ENCODE data around the gene LZTS3. TPM values are rescaled to one million over a fixed set of nuclear protein-coding genes. Genes with fewer than 3 reads are reported as not detected.
"Not testable (repeated sequence)": the region's sequence is repeated elsewhere in the genome, so short reads cannot be mapped to it uniquely, and the experiment has no call there.

LZTS3 gene
- total RNA-seq, 1 donor from 2014 or later: 0.45 TPM

DNA sequence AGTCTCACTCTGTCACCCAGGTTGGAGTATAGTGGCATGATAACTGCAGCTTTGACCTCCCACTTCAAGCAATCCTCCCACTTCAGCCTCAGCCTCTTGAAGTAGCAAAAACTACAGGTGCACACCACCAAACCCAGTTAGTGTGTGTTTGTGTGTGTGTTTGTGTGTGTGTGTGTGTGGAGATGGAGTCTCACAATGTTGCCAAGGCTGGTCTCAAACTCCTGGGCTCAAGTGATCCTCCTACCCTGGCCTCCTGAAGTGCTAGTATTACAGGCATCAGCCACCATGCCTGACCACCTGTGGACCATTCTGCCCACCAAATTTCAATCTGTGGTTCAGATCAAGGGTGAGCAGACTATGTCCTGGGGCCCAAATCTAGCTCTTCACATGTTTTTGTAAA lies 22.4 kb downstream of the LZTS3 start:
- intact Hi-C loops (cut with micrococcal nuclease): loop anchor here (10.0 kb wide), 1 partner anchor 276 kb away; the partner anchor contains the start of gene PTPRA

- intact Hi-C loops (cut with micrococcal nuclease): no loop called here
These were observed 26.5 kb downstream of the LZTS3 start for GRCh38 chr20:3146732-3147341.

GRCh38 chr20:3141757-3142156 lies 31.6 kb downstream of the LZTS3 start:
- intact Hi-C loops (cut with micrococcal nuclease): no loop called here

DNA sequence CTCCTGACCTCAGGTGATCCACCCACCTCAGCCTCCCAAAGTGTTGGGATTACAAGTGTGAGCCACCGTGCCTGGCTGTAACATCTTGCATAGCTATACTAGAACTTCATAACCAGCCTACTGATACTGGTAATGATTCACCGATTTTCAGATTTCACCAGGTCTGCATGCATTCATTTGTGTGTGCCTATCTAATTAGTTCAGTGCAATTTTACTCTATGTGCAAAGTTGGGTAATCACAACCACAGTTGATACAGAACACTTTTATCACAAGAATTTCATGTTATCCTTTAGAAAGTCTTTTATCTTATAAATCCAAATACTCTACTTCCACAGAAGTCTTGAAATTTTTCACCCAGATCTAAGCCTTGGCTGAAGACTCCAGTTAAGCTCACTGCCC lies 35.9 kb downstream of the LZTS3 start:
- intact Hi-C loops (cut with micrococcal nuclease): no loop called here

DNA sequence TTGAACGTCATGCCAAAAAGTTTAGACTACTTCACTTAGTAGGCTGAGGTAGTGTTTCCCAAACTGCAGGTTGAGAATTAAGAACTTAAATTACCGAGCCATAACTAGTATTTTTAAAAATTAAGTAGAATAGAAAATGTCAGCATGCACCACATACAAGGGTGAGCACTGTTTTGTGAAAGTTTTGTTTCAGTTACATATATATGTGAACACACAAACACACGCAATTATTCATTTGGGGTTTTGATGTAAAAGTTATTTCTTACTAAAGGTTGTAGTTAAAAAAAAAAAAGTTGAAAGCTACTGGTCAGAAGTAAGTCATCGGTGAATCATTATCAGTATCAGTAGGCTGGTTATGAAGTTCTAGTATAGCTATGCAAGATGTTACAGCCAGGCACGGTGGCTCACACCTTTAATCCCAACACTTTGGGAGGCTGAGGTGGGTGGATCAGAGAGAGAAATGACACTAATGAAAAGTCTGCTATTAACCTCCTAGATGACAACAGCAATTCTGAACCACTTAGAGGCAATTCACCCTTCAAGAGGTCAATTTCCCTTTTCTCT lies 37.8 kb downstream of the LZTS3 start:
- intact Hi-C loops (cut with micrococcal nuclease): no loop called here

DNA sequence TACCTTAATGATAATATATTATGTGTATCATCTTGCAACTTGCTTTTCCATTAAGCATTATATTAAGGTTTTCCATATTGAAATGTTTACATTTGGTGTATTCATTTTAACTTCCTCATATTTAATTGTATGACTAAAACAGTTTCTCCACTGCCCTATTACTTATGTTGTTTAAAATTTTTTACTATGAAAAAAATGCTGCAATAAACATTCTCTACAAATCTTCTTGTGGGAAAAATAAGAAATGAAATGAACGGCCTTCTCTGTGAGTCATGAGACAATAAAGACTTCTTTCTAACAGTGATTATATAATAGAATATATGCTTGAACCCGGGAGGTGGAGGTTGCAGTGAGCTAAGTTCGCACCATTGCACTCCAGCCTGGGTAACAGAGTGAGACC lies 39.2 kb downstream of the LZTS3 start:
- intact Hi-C loops (cut with micrococcal nuclease): no loop called here

GRCh38 chr20:3133155-3133554 lies 40.2 kb downstream of the LZTS3 start:
- intact Hi-C loops (cut with micrococcal nuclease): no loop called here

GRCh38 chr20:3130051-3130600 lies 43.2 kb downstream of the LZTS3 start:
- intact Hi-C loops (cut with micrococcal nuclease): no loop called here

- intact Hi-C loops (cut with micrococcal nuclease): no loop called here
These were observed 44.3 kb downstream of the LZTS3 start for GRCh38 chr20:3129094-3129493.

GRCh38 chr20:3128275-3128984 lies 44.9 kb downstream of the LZTS3 start:
- intact Hi-C loops (cut with micrococcal nuclease): no loop called here

- intact Hi-C loops (cut with micrococcal nuclease): no loop called here
These were observed 46.9 kb downstream of the LZTS3 start for GRCh38 chr20:3126527-3126859.

GRCh38 chr20:3125776-3126526 lies 47.4 kb downstream of the LZTS3 start:
- intact Hi-C loops (cut with micrococcal nuclease): not testable (repeated sequence)

- intact Hi-C loops (cut with micrococcal nuclease): not testable (repeated sequence)
These were observed 48.4 kb downstream of the LZTS3 start for GRCh38 chr20:3124773-3125560.

GRCh38 chr20:3124163-3124562 lies 49.2 kb downstream of the LZTS3 start:
- intact Hi-C loops (cut with micrococcal nuclease): not testable (repeated sequence)

DNA sequence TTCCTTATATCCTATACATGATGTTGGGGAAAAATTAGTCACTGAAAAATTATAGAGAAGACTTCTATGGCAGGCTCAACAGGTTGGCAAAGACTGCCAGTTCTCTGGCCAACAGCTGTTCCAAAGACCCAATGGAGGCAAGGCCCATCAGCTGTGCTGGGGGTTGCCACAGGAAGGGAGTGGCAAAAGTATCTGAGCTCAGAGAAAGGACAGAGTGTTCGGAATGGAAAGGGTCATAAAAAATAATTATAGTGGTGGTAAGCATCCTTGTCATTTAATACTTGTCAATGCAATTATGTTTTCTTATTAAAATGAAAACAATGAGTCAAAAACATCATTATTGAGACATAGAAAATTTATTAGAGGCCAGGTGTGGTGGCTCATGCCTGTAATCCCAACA lies 49.8 kb downstream of the LZTS3 start:
- intact Hi-C loops (cut with micrococcal nuclease): no loop called here

DNA sequence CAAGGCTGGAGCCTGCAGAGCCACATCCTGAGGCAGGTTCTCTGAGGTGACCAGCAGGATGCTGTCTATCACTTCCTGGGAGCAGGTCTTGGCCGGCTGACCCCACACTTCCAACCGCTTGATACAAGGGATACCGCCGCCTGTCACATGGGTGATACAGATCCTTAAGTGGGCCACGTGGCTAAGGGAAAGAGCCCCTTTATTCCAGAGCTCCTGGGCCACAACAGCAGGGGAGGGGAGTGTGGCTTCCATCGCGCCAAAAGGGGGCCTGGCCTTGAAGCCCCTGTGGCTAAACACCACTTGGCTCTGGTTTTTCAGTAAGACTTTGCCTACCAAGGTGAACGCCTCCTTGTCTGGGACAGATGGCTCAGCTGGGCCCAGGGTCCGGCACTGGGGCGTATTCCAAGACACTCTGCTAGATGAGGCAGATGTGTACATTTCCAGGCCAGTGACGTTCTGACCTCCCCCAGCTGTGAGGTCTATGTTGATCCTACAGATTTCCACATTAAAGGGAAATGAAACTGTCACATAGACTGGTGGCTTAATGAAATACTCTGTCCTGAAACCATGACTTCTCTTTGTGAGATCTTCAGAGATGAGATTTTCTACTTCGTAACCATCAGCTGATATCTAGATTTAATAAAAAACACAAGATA lies 51.3 kb downstream of the LZTS3 start:
- intact Hi-C loops (cut with micrococcal nuclease): no loop called here

GRCh38 chr20:3121271-3121911 lies 52.0 kb downstream of the LZTS3 start:
- intact Hi-C loops (cut with micrococcal nuclease): no loop called here

DNA sequence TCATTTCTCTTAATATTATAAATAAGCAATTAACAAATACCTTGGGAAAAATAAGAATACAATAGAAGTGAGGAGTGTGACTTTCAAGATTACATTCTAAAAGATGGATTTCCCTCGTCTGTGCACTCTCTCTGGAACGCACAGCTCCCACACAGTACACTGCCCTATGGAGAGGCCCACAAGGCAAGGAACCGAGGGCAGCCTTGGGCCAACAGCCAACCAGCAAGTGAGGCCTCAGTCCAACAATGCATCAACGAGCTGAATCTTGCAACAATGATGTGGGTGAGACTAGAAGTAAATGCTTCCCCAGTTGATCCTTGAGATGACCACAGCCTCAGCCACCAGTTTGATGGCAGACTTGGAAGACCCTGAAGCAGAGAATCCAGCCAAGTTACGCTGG lies 54.3 kb downstream of the LZTS3 start:
- intact Hi-C loops (cut with micrococcal nuclease): loop anchor here (5.0 kb wide), 2 partner anchors 38 to 198 kb away; partner anchors contain the start of genes FASTKD5 and UBOX5

- intact Hi-C loops (cut with micrococcal nuclease): loop anchor here (5.0 kb wide), 2 partner anchors 39 to 199 kb away; partner anchors contain the start of genes FASTKD5 and UBOX5
These were observed 55.4 kb downstream of the LZTS3 start for GRCh38 chr20:3117839-3118379.

Data from T-helper 2 cell treated with Interferon-gamma antibody and Interleukin-4, amounts not matched to agents 100 ng/mL and 5 ng/mL, for 36 hours (primary cell).